ENCODE measurements around the gene TCF7L1.

- TF ChIP-seq CTCF (IDR thresholded peaks at IDR 0.05; ENCODE audit: insufficient read depth, low read depth, low read length) (no peak), EZH2 (IDR thresholded peaks at IDR 0.05; ENCODE audit: insufficient read depth, low read length) (no peak)
Measured at GRCh38 chr2:85156619-85157018, 23.4 kb downstream of the TCF7L1 start.

Data from astrocyte (in vitro differentiated cells and primary cell).